WTC11 (cell line): ENCODE measurements around the gene C11orf21. TPM values are rescaled to one million over a fixed set of nuclear protein-coding genes. Genes with fewer than 3 reads are reported as not detected.

ENCODE experiments used
- ATAC-seq: fragments of 200-7000 bp; cut with Tn5 transposase; 2 replicates; pipeline ENCODE4 v1.10.0; 2021; ENCODE audit warnings: mild to moderate bottlenecking, moderate library complexity
- CTCF ChIA-PET: fragments of 300-600 bp; sonication (Branson Sonifier 250); formaldehyde crosslinking; loops from one replicate; lab custom pipeline; 2021; ENCODE audit warnings: antibody characterized with exemption; lab: Charles Lee
- POLR2A ChIA-PET: fragments of 350-600 bp; sonication (Branson Sonifier 250); formaldehyde crosslinking; loops from one replicate; lab custom pipeline; 2021; ENCODE audit warnings: antibody characterized with exemption; lab: Charles Lee
- DNase-seq: peaks from one replicate; pipeline ENCODE4 v3.0.0; 2021; ENCODE audit warnings: low spot score
- H3K27ac Mint-ChIP-seq: 2 replicates; pipeline ENCODE4 v1.8.0; 2021; ENCODE audit warnings: mixed read lengths
- H3K27me3 Mint-ChIP-seq: 2 replicates; pipeline ENCODE4 v1.8.0; 2021; ENCODE audit warnings: low read depth, mild to moderate bottlenecking, moderate library complexity, mixed read lengths
- H3K36me3 Mint-ChIP-seq: 2 replicates; pipeline ENCODE4 v1.8.0; 2021; ENCODE audit warnings: mixed read lengths
- H3K4me1 Mint-ChIP-seq: 2 replicates; pipeline ENCODE4 v1.8.0; 2022; ENCODE audit warnings: mixed read lengths
- H3K4me3 Mint-ChIP-seq: 2 replicates; pipeline ENCODE4 v1.8.0; 2021; ENCODE audit warnings: mild to moderate bottlenecking, moderate library complexity, mixed read lengths
- H3K9me3 Mint-ChIP-seq: 2 replicates; pipeline ENCODE4 v1.8.0; 2021; ENCODE audit warnings: mixed read lengths
- E2F4 ChIP-seq: sonication (generic); formaldehyde crosslinking; IDR thresholded peaks from 2 replicates; pipeline ENCODE4 v1.8.1; 2022; ENCODE audit warnings: low read depth, mild to moderate bottlenecking, moderate library complexity, missing genetic modification reagents, borderline replicate concordance
- GABPB1 ChIP-seq: sonication (generic); formaldehyde crosslinking; IDR thresholded peaks from 2 replicates; pipeline ENCODE4 v1.8.1; 2023; ENCODE audit warnings: mild to moderate bottlenecking, missing genetic modification reagents
- NFYB ChIP-seq: sonication (generic); formaldehyde crosslinking; conservative IDR thresholded peaks from 2 replicates; pipeline ENCODE4 v1.8.0; 2022; ENCODE audit warnings: low read depth, missing genetic modification reagents
- NR3C1 ChIP-seq: sonication (generic); formaldehyde crosslinking; conservative IDR thresholded peaks from 2 replicates; pipeline ENCODE4 v1.8.1; 2023; ENCODE audit warnings: low read depth, mild to moderate bottlenecking, missing genetic modification reagents
- PRDM15 ChIP-seq: sonication (generic); formaldehyde crosslinking; IDR thresholded peaks from 2 replicates; pipeline ENCODE4 v1.8.0; 2022; ENCODE audit warnings: missing genetic modification reagents
- SMAD3 ChIP-seq: sonication (generic); formaldehyde crosslinking; IDR thresholded peaks from 2 replicates; pipeline ENCODE4 v1.8.0; 2022; ENCODE audit warnings: missing genetic modification reagents, mild to moderate bottlenecking, borderline replicate concordance
- SOX15 ChIP-seq: fragments of 250-450 bp; sonication (Bioruptor Pico); IDR thresholded peaks from 2 replicates; pipeline ENCODE4 v1.9.0; 2021; ENCODE audit warnings: mild to moderate bottlenecking
- ZNF317 ChIP-seq: sonication (generic); formaldehyde crosslinking; IDR thresholded peaks from 2 replicates; pipeline ENCODE4 v1.8.1; 2023; ENCODE audit warnings: low read depth, mild to moderate bottlenecking, moderate library complexity, missing genetic modification reagents, borderline replicate concordance
- ZNF416 ChIP-seq: fragments of 250-450 bp; sonication (Bioruptor Pico); IDR thresholded peaks from 2 replicates; pipeline ENCODE4 v1.9.0; 2021; ENCODE audit warnings: mild to moderate bottlenecking, inconsistent platforms
- ZNF425 ChIP-seq: fragments of 250-450 bp; sonication (Bioruptor Pico); conservative IDR thresholded peaks from 2 replicates; pipeline ENCODE4 v1.9.0; 2021; ENCODE audit warnings: mild to moderate bottlenecking
- total RNA-seq: library from RNA; stranded (reverse); gene quantifications from 3 replicates; pipeline ENCODE4 v1.2.3, GENCODE V29; 2021
- TF ChIP-seq, protein P1 (sequence below): sonication (generic); formaldehyde crosslinking; conservative IDR thresholded peaks from 2 replicates; pipeline ENCODE4 v1.8.1; 2023; ENCODE audit warnings: mild to moderate bottlenecking, low read depth, missing genetic modification reagents, moderate library complexity
- TF ChIP-seq, protein P2 (sequence below): sonication (generic); formaldehyde crosslinking; IDR thresholded peaks from 2 replicates; pipeline ENCODE4 v1.8.1; 2023; ENCODE audit warnings: mild to moderate bottlenecking, missing genetic modification reagents

Gene C11orf21
- total RNA-seq, 1 experiment from 2014 or later = 0.24 TPM

GRCh38 chr11:2302306-2302895 is 683 bp upstream of the C11orf21 start:
- CTCF ChIA-PET = interaction anchor here (0.7 to 11.0 kb wide), 5 partner anchors 88 to 118 kb away, joined by 3 to 398 read pairs (median 8); no protein-coding TSS in a partner anchor
- no peak overlapping the region for H3K4me3 Mint-ChIP-seq
- TF ChIP-seq, protein P1, sequence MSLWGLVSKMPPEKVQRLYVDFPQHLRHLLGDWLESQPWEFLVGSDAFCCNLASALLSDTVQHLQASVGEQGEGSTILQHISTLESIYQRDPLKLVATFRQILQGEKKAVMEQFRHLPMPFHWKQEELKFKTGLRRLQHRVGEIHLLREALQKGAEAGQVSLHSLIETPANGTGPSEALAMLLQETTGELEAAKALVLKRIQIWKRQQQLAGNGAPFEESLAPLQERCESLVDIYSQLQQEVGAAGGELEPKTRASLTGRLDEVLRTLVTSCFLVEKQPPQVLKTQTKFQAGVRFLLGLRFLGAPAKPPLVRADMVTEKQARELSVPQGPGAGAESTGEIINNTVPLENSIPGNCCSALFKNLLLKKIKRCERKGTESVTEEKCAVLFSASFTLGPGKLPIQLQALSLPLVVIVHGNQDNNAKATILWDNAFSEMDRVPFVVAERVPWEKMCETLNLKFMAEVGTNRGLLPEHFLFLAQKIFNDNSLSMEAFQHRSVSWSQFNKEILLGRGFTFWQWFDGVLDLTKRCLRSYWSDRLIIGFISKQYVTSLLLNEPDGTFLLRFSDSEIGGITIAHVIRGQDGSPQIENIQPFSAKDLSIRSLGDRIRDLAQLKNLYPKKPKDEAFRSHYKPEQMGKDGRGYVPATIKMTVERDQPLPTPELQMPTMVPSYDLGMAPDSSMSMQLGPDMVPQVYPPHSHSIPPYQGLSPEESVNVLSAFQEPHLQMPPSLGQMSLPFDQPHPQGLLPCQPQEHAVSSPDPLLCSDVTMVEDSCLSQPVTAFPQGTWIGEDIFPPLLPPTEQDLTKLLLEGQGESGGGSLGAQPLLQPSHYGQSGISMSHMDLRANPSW (CRISPR knock-in tag) = no peak
- TF ChIP-seq PRDM15 (CRISPR knock-in tag) = no peak
- TF ChIP-seq, protein P2, sequence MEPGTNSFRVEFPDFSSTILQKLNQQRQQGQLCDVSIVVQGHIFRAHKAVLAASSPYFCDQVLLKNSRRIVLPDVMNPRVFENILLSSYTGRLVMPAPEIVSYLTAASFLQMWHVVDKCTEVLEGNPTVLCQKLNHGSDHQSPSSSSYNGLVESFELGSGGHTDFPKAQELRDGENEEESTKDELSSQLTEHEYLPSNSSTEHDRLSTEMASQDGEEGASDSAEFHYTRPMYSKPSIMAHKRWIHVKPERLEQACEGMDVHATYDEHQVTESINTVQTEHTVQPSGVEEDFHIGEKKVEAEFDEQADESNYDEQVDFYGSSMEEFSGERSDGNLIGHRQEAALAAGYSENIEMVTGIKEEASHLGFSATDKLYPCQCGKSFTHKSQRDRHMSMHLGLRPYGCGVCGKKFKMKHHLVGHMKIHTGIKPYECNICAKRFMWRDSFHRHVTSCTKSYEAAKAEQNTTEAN (CRISPR knock-in tag) = no peak
- no peak for TF ChIP-seq SOX15 (CRISPR knock-in tag)
- TF ChIP-seq SMAD3 (CRISPR knock-in tag) = no peak
- no peak for TF ChIP-seq NR3C1
- no peak for TF ChIP-seq GABPB1 (CRISPR knock-in tag)
- no peak for TF ChIP-seq ZNF416 (CRISPR knock-in tag)
- peaks cover 4% of the 10 kb centered on the region for H3K4me1 Mint-ChIP-seq
- no peaks in the 10 kb centered on the region for H3K9me3 Mint-ChIP-seq
- POLR2A ChIA-PET = no interaction called here
- no peak overlapping the region for H3K27ac Mint-ChIP-seq
- DNase-seq (no peak), ATAC-seq (no peak)
- H3K36me3 Mint-ChIP-seq = no peaks in the 10 kb centered on the region
- no peaks in the 10 kb centered on the region for H3K27me3 Mint-ChIP-seq

DNA sequence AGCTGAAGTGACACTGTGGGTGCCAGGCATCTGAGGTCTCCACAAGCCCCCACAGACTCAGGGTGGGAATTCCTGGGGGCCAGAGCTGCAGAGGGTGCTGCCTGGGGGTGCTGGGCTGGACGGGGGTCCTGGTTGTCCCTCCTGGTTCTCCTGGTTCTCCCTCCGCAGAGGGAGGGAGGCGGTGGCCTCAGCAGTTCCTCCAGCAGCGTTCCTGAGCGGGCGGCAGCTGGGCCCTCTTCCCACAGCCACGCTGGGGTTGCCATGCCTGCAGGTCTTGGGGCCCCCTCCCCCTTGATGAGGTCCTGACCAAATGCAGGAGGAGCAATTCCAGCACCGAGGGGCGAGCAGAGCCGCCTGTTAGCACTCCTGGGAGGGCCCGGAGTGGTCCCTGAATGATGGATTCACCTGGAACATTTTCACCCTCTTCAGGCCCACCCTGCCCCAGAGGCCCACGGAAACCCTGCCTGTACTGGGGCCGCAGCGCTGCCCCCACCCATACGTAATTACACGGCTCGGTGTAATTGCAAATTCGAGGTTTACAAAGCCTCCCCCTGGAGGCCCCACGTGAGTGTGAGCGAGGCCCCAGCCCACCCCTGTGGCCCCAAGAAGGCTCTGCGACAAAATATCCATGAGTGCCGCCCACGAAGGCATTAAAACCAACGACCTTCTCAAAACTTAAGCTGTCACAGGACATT is 635 bp downstream of the C11orf21 start:
- Mint-ChIP-seq H3K27me3 (no peaks in the 10 kb centered on the region), H3K4me3 (no peak overlapping the region), H3K36me3 (no peaks in the 10 kb centered on the region), H3K4me1 (no peaks in the 10 kb centered on the region; the same call in 1 of the 2 replicates), H3K27ac (no peak overlapping the region), H3K9me3 (no peaks in the 10 kb centered on the region)
- TF ChIP-seq NR3C1 (no peak), E2F4 (no peak), NFYB (CRISPR knock-in tag) (no peak), ZNF425 (CRISPR knock-in tag) (no peak), ZNF416 (CRISPR knock-in tag) (no peak), ZNF317 (no peak)
- ATAC-seq (no peak), DNase-seq (no peak)
- ChIA-PET CTCF (interaction anchor here (0.6 to 11.0 kb wide), 4 partner anchors 114 to 134 kb away, joined by 3 to 398 read pairs (median 10); no protein-coding TSS in a partner anchor), POLR2A (no interaction called here)
